ENCODE data around the gene KATNAL2. TPM values are rescaled to one million over a fixed set of nuclear protein-coding genes. Genes with fewer than 3 reads are reported as not detected.

Gene KATNAL2, protein sequence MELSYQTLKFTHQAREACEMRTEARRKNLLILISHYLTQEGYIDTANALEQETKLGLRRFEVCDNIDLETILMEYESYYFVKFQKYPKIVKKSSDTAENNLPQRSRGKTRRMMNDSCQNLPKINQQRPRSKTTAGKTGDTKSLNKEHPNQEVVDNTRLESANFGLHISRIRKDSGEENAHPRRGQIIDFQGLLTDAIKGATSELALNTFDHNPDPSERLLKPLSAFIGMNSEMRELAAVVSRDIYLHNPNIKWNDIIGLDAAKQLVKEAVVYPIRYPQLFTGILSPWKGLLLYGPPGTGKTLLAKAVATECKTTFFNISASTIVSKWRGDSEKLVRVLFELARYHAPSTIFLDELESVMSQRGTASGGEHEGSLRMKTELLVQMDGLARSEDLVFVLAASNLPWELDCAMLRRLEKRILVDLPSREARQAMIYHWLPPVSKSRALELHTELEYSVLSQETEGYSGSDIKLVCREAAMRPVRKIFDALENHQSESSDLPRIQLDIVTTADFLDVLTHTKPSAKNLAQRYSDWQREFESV
- 6.5 and 8.2 TPM in 2 replicates for polyA plus RNA-seq (2012; rRNA removed)
- 5.9 and 7.0 TPM in 2 replicates for polyA plus RNA-seq (2012; cell fraction: cytosol; rRNA removed)
- polyA plus RNA-seq (2012; cell fraction: nucleus; rRNA removed), result 24.8 and 29.5 TPM in 2 replicates

DNA sequence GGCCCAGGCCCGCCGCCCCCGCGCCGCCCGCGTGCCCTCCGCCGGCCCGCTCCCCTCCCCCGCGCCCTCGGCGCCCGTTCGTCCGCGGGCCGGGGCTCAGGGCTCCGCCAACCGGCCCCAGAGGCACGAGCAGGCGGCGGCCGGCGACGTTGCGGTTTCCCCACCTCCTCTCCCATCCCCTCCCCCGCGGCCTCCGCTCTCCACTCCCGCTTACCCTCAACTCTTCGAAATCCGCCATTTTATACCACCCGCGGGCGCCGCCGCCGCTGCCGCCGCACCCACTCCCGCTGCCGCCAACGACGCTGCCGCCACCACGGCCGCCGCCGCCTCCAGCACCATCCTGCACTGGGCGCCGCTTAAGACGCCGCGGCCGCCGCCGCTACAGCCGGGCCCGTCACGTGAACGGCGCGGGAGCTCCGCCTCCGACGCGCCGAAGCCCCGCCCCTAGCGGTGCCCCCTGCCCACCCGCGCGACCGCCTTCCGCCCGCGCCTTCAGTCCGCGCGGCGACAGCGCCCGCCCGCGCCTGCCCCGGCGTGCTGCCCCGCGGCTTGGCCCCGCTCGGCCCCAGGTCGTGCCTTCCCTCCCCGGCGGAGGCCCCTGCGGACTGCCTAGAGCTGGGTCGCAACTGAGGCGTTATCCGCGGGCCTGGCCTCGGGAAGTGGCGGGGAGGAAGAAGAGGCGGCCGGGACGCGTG is at the start of gene KATNAL2, which contains the start of gene PIAS2:
Gene KATNAL2 (plus strand): TSS at position 495 of the 695 bp plus-strand sequence. CDS start 29,271 bp downstream, outside the sequence.
Gene PIAS2 (minus strand): TSS at position 400 of the 695 bp plus-strand sequence. CDS start 162 bp downstream, at position 238.
- CTCF ChIA-PET, result interaction anchor here (0.7 to 1.6 kb wide), 5 partner anchors 12 to 837 kb away, joined by 3 read pairs; a partner anchor contains a TSS
- H3K9me2 ChIP-seq, result no peaks in the 10 kb centered on the region
- no peaks in the 10 kb centered on the region for H3K9me3 ChIP-seq
- under 1% methylated on average over 23 of the region's 107 CpGs for WGBS (ENCODE audit: low lambda C conversion rate)
- H3K27ac ChIP-seq (ENCODE audit: low read depth in 2 of 2, low read length in 1 of 2), result peak within 1 kb of the TSS; percentile 62 to 81
- POLR2A ChIA-PET, result interaction anchor here (0.9 to 1.0 kb wide), 2 partner anchors 23 to 134 kb away, joined by 3 read pairs; no protein-coding TSS in a partner anchor
- no peaks in the 10 kb centered on the region for H3K27me3 ChIP-seq (ENCODE audit: insufficient read depth)
- DNase-seq, result peak; percentile 97
- H3K36me3 ChIP-seq (replicated peaks in 1 of 2; ENCODE audit: control insufficient read depth in 1 of 2, insufficient read depth in 2 of 2, low read length in 1 of 2), result no peaks in the 10 kb centered on the region
- H3K4me3 ChIP-seq (ENCODE audit: low read depth in 2 of 2, low read length in 1 of 2), result peak within 1 kb of the TSS; percentile 80 to 91
- H2AFZ ChIP-seq (ENCODE audit: low read depth), result peak within 1 kb of the TSS; percentile 94
- H3F3A ChIP-seq (replicated peaks; ENCODE audit: insufficient read depth), result peaks cover 9% of the 10 kb centered on the region
- H3K79me2 ChIP-seq (ENCODE audit: insufficient read depth), result peaks cover 45% of the 10 kb centered on the region
- H3K4me2 ChIP-seq, result peak within 1 kb of the TSS; percentile 91
- H3K9ac ChIP-seq, result peak within 1 kb of the TSS; percentile 72
- peaks cover 12% of the 10 kb centered on the region; the same call in 1 of the 2 replicates for H4K20me1 ChIP-seq (ENCODE audit: insufficient read depth)
- H3K4me1 ChIP-seq (ENCODE audit: control insufficient read depth in 1 of 2, insufficient read depth in 2 of 2, low read depth in 1 of 2, low read length in 1 of 2), result peaks cover 0 to 15% of the 10 kb centered on the region in 2 experiments; a peak in 3 of 4 replicates
- peak; percentile 60; the same call in 1 of the 2 replicates for TF ChIP-seq YY1 (IDR thresholded peaks at IDR 0.05; ENCODE audit: low read depth)
- TF ChIP-seq, protein P1, sequence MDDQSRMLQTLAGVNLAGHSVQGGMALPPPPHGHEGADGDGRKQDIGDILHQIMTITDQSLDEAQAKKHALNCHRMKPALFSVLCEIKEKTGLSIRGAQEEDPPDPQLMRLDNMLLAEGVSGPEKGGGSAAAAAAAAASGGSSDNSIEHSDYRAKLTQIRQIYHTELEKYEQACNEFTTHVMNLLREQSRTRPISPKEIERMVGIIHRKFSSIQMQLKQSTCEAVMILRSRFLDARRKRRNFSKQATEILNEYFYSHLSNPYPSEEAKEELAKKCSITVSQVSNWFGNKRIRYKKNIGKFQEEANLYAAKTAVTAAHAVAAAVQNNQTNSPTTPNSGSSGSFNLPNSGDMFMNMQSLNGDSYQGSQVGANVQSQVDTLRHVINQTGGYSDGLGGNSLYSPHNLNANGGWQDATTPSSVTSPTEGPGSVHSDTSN (IDR thresholded peaks at IDR 0.05), result no peak
- no peak; the same call in 1 of the 2 replicates for TF ChIP-seq RAD21 (IDR thresholded peaks at IDR 0.05; ENCODE audit: low read length)
- TF ChIP-seq, protein P2, sequence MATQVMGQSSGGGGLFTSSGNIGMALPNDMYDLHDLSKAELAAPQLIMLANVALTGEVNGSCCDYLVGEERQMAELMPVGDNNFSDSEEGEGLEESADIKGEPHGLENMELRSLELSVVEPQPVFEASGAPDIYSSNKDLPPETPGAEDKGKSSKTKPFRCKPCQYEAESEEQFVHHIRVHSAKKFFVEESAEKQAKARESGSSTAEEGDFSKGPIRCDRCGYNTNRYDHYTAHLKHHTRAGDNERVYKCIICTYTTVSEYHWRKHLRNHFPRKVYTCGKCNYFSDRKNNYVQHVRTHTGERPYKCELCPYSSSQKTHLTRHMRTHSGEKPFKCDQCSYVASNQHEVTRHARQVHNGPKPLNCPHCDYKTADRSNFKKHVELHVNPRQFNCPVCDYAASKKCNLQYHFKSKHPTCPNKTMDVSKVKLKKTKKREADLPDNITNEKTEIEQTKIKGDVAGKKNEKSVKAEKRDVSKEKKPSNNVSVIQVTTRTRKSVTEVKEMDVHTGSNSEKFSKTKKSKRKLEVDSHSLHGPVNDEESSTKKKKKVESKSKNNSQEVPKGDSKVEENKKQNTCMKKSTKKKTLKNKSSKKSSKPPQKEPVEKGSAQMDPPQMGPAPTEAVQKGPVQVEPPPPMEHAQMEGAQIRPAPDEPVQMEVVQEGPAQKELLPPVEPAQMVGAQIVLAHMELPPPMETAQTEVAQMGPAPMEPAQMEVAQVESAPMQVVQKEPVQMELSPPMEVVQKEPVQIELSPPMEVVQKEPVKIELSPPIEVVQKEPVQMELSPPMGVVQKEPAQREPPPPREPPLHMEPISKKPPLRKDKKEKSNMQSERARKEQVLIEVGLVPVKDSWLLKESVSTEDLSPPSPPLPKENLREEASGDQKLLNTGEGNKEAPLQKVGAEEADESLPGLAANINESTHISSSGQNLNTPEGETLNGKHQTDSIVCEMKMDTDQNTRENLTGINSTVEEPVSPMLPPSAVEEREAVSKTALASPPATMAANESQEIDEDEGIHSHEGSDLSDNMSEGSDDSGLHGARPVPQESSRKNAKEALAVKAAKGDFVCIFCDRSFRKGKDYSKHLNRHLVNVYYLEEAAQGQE (IDR thresholded peaks at IDR 0.05; ENCODE audit: low read depth, low read length), result peak; percentile 48
- no peak for TF ChIP-seq ELF1 (IDR thresholded peaks at IDR 0.05)
- TF ChIP-seq NFIC (IDR thresholded peaks at IDR 0.05; ENCODE audit: borderline replicate concordance), result no peak
- TF ChIP-seq, protein P3, sequence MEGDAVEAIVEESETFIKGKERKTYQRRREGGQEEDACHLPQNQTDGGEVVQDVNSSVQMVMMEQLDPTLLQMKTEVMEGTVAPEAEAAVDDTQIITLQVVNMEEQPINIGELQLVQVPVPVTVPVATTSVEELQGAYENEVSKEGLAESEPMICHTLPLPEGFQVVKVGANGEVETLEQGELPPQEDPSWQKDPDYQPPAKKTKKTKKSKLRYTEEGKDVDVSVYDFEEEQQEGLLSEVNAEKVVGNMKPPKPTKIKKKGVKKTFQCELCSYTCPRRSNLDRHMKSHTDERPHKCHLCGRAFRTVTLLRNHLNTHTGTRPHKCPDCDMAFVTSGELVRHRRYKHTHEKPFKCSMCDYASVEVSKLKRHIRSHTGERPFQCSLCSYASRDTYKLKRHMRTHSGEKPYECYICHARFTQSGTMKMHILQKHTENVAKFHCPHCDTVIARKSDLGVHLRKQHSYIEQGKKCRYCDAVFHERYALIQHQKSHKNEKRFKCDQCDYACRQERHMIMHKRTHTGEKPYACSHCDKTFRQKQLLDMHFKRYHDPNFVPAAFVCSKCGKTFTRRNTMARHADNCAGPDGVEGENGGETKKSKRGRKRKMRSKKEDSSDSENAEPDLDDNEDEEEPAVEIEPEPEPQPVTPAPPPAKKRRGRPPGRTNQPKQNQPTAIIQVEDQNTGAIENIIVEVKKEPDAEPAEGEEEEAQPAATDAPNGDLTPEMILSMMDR (IDR thresholded peaks at IDR 0.05), result no peak
- TF ChIP-seq JUND (IDR thresholded peaks at IDR 0.05), result no peak
- no peak for TF ChIP-seq RXRA (IDR thresholded peaks at IDR 0.05; ENCODE audit: borderline replicate concordance, low read depth)
- 0 out of 2 replicates have a peak, but pooled peaks have one; percentile 41 for TF ChIP-seq MXI1 (IDR thresholded peaks at IDR 0.05; ENCODE audit: low read depth, low read length)
- TF ChIP-seq POLR2AphosphoS5 (IDR thresholded peaks at IDR 0.05; ENCODE audit: low read depth, low read length), result peak; percentile 61; the same call in 1 of the 2 replicates
- TF ChIP-seq FOXJ3 (CRISPR knock-in tag; IDR thresholded peaks at IDR 0.05), result no peak
- no peak for TF ChIP-seq NRF1 (IDR thresholded peaks at IDR 0.05; ENCODE audit: low read depth, low read length)
- peak; percentile 73; the same call in 1 of the 2 replicates for TF ChIP-seq TAF1 (IDR thresholded peaks at IDR 0.05; ENCODE audit: borderline replicate concordance, low read depth, low read length)
- no peak for TF ChIP-seq MEF2A (IDR thresholded peaks at IDR 0.05; ENCODE audit: borderline replicate concordance, low read depth)
- TF ChIP-seq, protein P4, sequence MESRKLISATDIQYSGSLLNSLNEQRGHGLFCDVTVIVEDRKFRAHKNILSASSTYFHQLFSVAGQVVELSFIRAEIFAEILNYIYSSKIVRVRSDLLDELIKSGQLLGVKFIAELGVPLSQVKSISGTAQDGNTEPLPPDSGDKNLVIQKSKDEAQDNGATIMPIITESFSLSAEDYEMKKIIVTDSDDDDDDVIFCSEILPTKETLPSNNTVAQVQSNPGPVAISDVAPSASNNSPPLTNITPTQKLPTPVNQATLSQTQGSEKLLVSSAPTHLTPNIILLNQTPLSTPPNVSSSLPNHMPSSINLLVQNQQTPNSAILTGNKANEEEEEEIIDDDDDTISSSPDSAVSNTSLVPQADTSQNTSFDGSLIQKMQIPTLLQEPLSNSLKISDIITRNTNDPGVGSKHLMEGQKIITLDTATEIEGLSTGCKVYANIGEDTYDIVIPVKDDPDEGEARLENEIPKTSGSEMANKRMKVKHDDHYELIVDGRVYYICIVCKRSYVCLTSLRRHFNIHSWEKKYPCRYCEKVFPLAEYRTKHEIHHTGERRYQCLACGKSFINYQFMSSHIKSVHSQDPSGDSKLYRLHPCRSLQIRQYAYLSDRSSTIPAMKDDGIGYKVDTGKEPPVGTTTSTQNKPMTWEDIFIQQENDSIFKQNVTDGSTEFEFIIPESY (IDR thresholded peaks at IDR 0.05; ENCODE audit: borderline replicate concordance, low read depth), result no peak
- TF ChIP-seq FOSL2 (IDR thresholded peaks at IDR 0.05; ENCODE audit: borderline replicate concordance, low read depth), result no peak
- no peak for TF ChIP-seq GABPA (IDR thresholded peaks at IDR 0.05; ENCODE audit: low read depth)
- TF ChIP-seq, protein P5, sequence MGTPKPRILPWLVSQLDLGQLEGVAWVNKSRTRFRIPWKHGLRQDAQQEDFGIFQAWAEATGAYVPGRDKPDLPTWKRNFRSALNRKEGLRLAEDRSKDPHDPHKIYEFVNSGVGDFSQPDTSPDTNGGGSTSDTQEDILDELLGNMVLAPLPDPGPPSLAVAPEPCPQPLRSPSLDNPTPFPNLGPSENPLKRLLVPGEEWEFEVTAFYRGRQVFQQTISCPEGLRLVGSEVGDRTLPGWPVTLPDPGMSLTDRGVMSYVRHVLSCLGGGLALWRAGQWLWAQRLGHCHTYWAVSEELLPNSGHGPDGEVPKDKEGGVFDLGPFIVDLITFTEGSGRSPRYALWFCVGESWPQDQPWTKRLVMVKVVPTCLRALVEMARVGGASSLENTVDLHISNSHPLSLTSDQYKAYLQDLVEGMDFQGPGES (IDR thresholded peaks at IDR 0.05; ENCODE audit: low read depth, low read length), result no peak
